OCI-LY1 (cell line): ENCODE data around the gene TOM1L2.

Source experiments
- EZH2 ChIP-seq: fragments of 200-600 bp; sonication (generic), shearing (Covaris generic); IDR thresholded peaks from 2 replicates; pipeline ENCODE4 v1.8.0; 2017; ENCODE audit warnings: borderline replicate concordance, mixed run types, mild to moderate bottlenecking, antibody characterized with exemption, low read length, moderate library complexity, mixed read lengths
- TF ChIP-seq, protein P1 (sequence below): fragments of 200-600 bp; sonication (generic), shearing (Covaris generic); IDR thresholded peaks from 2 replicates; pipeline ENCODE4 v1.5.1; 2017; ENCODE audit warnings: mild to moderate bottlenecking, antibody characterized with exemption, low read length, moderate library complexity, mixed read lengths

- TF ChIP-seq, protein P1, sequence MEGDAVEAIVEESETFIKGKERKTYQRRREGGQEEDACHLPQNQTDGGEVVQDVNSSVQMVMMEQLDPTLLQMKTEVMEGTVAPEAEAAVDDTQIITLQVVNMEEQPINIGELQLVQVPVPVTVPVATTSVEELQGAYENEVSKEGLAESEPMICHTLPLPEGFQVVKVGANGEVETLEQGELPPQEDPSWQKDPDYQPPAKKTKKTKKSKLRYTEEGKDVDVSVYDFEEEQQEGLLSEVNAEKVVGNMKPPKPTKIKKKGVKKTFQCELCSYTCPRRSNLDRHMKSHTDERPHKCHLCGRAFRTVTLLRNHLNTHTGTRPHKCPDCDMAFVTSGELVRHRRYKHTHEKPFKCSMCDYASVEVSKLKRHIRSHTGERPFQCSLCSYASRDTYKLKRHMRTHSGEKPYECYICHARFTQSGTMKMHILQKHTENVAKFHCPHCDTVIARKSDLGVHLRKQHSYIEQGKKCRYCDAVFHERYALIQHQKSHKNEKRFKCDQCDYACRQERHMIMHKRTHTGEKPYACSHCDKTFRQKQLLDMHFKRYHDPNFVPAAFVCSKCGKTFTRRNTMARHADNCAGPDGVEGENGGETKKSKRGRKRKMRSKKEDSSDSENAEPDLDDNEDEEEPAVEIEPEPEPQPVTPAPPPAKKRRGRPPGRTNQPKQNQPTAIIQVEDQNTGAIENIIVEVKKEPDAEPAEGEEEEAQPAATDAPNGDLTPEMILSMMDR = no peak
- no peak for TF ChIP-seq EZH2
These were observed 149.6 kb downstream of the TOM1L2 start for GRCh38 chr17:17822616-17823015.
